ENCODE measurements around the gene PNPLA1. TPM values are rescaled to one million over a fixed set of nuclear protein-coding genes. Genes with fewer than 3 reads are reported as not detected.

Gene PNPLA1
- total RNA-seq, 4 donors from 2014 or later: 0.59 to 0.64 TPM; not detected in 2

- no peaks in the 10 kb centered on the region for H3K9me3 ChIP-seq
- no peak overlapping the region for H3K4me3 ChIP-seq
- WGBS, 2 donors: 75 to 83% methylated on average over 14 to 15 of the region's 15 CpGs
- H3K27ac ChIP-seq: peak overlapping the region in 2 of 4 donors; percentile 16 to 17
- TF ChIP-seq POLR2A (IDR thresholded peaks at IDR 0.05) (no peak), CTCF (IDR thresholded peaks at IDR 0.05) (no peak)
- no peaks in the 10 kb centered on the region for H3K36me3 ChIP-seq
- intact Hi-C loops (cut with DNase I): no loop called here
- H3K27me3 ChIP-seq: no peaks in the 10 kb centered on the region
- peaks cover 0 to 20% (median 0%) of the 10 kb centered on the region in 3 donors for H3K4me1 ChIP-seq
- no peak for DNase-seq
Observed at GRCh38 chr6:36350681-36351571, 81.1 kb downstream of the PNPLA1 start.

GRCh38 chr6:36352477-36353157 lies 82.8 kb downstream of the PNPLA1 start:
- WGBS, 2 donors: 76 to 82% methylated on average over 8 of the region's 8 CpGs
- no peaks in the 10 kb centered on the region for H3K27me3 ChIP-seq
- no peak overlapping the region for H3K27ac ChIP-seq
- no peak for DNase-seq
- no peak for TF ChIP-seq CTCF (IDR thresholded peaks at IDR 0.05)
- TF ChIP-seq POLR2A (IDR thresholded peaks at IDR 0.05): no peak
- H3K4me3 ChIP-seq: no peak overlapping the region
- H3K36me3 ChIP-seq: no peaks in the 10 kb centered on the region
- intact Hi-C loops (cut with DNase I): no loop called here
- no peaks in the 10 kb centered on the region for H3K9me3 ChIP-seq
- peaks cover 0 to 16% (median 0%) of the 10 kb centered on the region in 3 donors for H3K4me1 ChIP-seq

GRCh38 chr6:36353411-36353915 lies 83.6 kb downstream of the PNPLA1 start:
- intact Hi-C loops (cut with DNase I): no loop called here
- H3K4me1 ChIP-seq: peaks cover 0 to 20% (median 0%) of the 10 kb centered on the region in 3 donors
- no peak overlapping the region for H3K4me3 ChIP-seq
- no peak for DNase-seq
- no peaks in the 10 kb centered on the region for H3K27me3 ChIP-seq
- no peak overlapping the region for H3K27ac ChIP-seq
- 52 to 56% methylated on average over 4 of the region's 4 CpGs for WGBS, 2 donors
- TF ChIP-seq CTCF (IDR thresholded peaks at IDR 0.05) (no peak), POLR2A (IDR thresholded peaks at IDR 0.05) (no peak)
- no peaks in the 10 kb centered on the region for H3K36me3 ChIP-seq
- no peaks in the 10 kb centered on the region for H3K9me3 ChIP-seq

- no peaks in the 10 kb centered on the region for H3K9me3 ChIP-seq
- no peak overlapping the region for H3K4me3 ChIP-seq
- no peaks in the 10 kb centered on the region for H3K27me3 ChIP-seq
- 60 to 64% methylated on average over 4 of the region's 4 CpGs for WGBS, 2 donors
- no peaks in the 10 kb centered on the region for H3K36me3 ChIP-seq
- no peak for DNase-seq
- no peak for TF ChIP-seq CTCF (IDR thresholded peaks at IDR 0.05)
- no peak for TF ChIP-seq POLR2A (IDR thresholded peaks at IDR 0.05)
- H3K4me1 ChIP-seq: peaks cover 4 to 19% (median 5%) of the 10 kb centered on the region in 3 donors
- H3K27ac ChIP-seq: no peak overlapping the region
- intact Hi-C loops (cut with DNase I): no loop called here
Observed at GRCh38 chr6:36355819-36356218, 86.0 kb downstream of the PNPLA1 start.

- 77 to 98% methylated on average over 3 of the region's 3 CpGs for WGBS, 2 donors
- Histone ChIP-seq H3K4me3 (no peak overlapping the region), H3K27me3 (no peaks in the 10 kb centered on the region), H3K36me3 (no peaks in the 10 kb centered on the region), H3K9me3 (no peaks in the 10 kb centered on the region), H3K27ac (peak overlapping the region in 1 of 4 donors; percentile 29), H3K4me1 (peaks cover 4 to 19% (median 5%) of the 10 kb centered on the region in 3 donors)
- intact Hi-C loops (cut with DNase I): no loop called here
- no peak for DNase-seq
- TF ChIP-seq POLR2A (IDR thresholded peaks at IDR 0.05): no peak
- TF ChIP-seq CTCF (IDR thresholded peaks at IDR 0.05): no peak
Observed at GRCh38 chr6:36357872-36358225, 88.0 kb downstream of the PNPLA1 start.

All from esophagus squamous epithelium (tissue), 5 donors.